ENCODE data around the gene TECR. TPM values are rescaled to one million over a fixed set of nuclear protein-coding genes. Genes with fewer than 3 reads are reported as not detected.

Gene TECR
- total and polyA plus RNA-seq, 9 of the 15 experiments (the other 6 are each of a cell fraction or from before 2014, with no cell fraction given), result 29.3 to 211 (median 81.4) TPM

GRCh38 chr19:14582894-14583340 is 53.5 kb downstream of the TECR start, which contains the start of gene CLEC17A:
Gene CLEC17A, plus strand, starts transcription at chr19:14583084. Its CDS starts 77 bp downstream, at chr19:14583161.
- in situ Hi-C loops (cut with MboI) (no loop called here), intact Hi-C loops (cut with micrococcal nuclease) (no loop called here)
- no peaks in the 10 kb centered on the region for H3K9me1 ChIP-seq (ENCODE audit: control insufficient read depth, insufficient read depth, low read length)
- no TSS peak for BruUV-seq (replicated peaks)
- no peaks in the 10 kb centered on the region; the same call in 1 of the 2 replicates for H4K20me1 ChIP-seq (replicated peaks; ENCODE audit: control insufficient read depth, insufficient read depth, low read length)
- DNase-seq (ENCODE audit: extremely low read depth in 1 of 4, low spot score in 3 of 4), result no peak
- H3K27ac ChIP-seq (ENCODE audit: extremely low read depth, low read depth, low read length), result no peak within 1 kb of the TSS
- no peaks in the 10 kb centered on the region for H3K79me2 ChIP-seq (ENCODE audit: control insufficient read depth, insufficient read depth, low read length)
- H3K27me3 ChIP-seq (ENCODE audit: control insufficient read depth in 2 of 2, insufficient read depth in 2 of 2, low read length in 2 of 2), result peaks cover 0 to 5% of the 10 kb centered on the region in 2 experiments; a peak in 1 of 5 replicates
- CTCF ChIA-PET (ENCODE audit: low intra/inter-chr PET ratio), result no interaction called here
- H3K4me1 ChIP-seq (replicated peaks in 1 of 2; ENCODE audit: control insufficient read depth in 2 of 2, insufficient read depth in 2 of 2, low read length in 2 of 2), result no peaks in the 10 kb centered on the region; a peak in 1 of 5 replicates
- no peak within 1 kb of the TSS for H2AFZ ChIP-seq (ENCODE audit: low read depth, low read length)
- H3K9ac ChIP-seq (ENCODE audit: insufficient read depth in 1 of 2, low read depth in 2 of 2, low read length in 2 of 2), result no peak within 1 kb of the TSS
- POLR2A ChIA-PET, result no interaction called here
- no peaks in the 10 kb centered on the region for H3K36me3 ChIP-seq (ENCODE audit: control insufficient read depth, insufficient read depth, low read length)
- no peak for FAIRE-seq
- no peak within 1 kb of the TSS for H3K4me2 ChIP-seq (ENCODE audit: insufficient read depth, low read length)
- 3% methylated on average over 6 of the region's 6 CpGs for WGBS (ENCODE audit: insufficient coverage, low coverage, missing lambda C conversion rate)
- TF ChIP-seq CCAR2 (IDR thresholded peaks at IDR 0.05; ENCODE audit: low read depth, low read length), result no peak
- TF ChIP-seq ATF6 (CRISPR knock-in tag; IDR thresholded peaks at IDR 0.05), result no peak
- TF ChIP-seq NR4A1 (CRISPR knock-in tag; IDR thresholded peaks at IDR 0.05), result no peak
- TF ChIP-seq NR4A1 (tag; IDR thresholded peaks at IDR 0.05), result no peak
- TF ChIP-seq USF1 (CRISPR knock-in tag; IDR thresholded peaks at IDR 0.05), result no peak
- no peak for TF ChIP-seq CTCFL (IDR thresholded peaks at IDR 0.05; ENCODE audit: borderline replicate concordance, insufficient read depth, low read depth, low read length, poor library complexity, severe bottlenecking)
- TF ChIP-seq MAFG (tag; conservative IDR thresholded peaks at IDR 0.05), result no peak
- no peak for TF ChIP-seq BRF1 (IDR thresholded peaks at IDR 0.05; ENCODE audit: borderline replicate concordance, extremely low read depth, insufficient read length)
- no peak for TF ChIP-seq FIP1L1 (IDR thresholded peaks at IDR 0.05; ENCODE audit: low read depth, low read length, poor library complexity, severe bottlenecking)
- no peak for TF ChIP-seq RFX7 (CRISPR knock-in tag; IDR thresholded peaks at IDR 0.05)
- TF ChIP-seq MXD1 (CRISPR knock-in tag; IDR thresholded peaks at IDR 0.05; ENCODE audit: borderline replicate concordance, poor library complexity, severe bottlenecking), result no peak
- H3K9me3 ChIP-seq (replicated peaks; ENCODE audit: control insufficient read depth, insufficient read depth, low read depth, low read length), result no peaks in the 10 kb centered on the region
- no peak within 1 kb of the TSS for H3K4me3 ChIP-seq
- no peak for ATAC-seq
